Measurements from ENCODE around the gene ETV3.

The ETV3 gene

GRCh38 chr1:157140063-157140588 lies 1.9 kb upstream of the ETV3 start:
- in situ Hi-C loops (cut with HindIII; ENCODE audit: low sequenced_read_pairs), result no loop called here

DNA sequence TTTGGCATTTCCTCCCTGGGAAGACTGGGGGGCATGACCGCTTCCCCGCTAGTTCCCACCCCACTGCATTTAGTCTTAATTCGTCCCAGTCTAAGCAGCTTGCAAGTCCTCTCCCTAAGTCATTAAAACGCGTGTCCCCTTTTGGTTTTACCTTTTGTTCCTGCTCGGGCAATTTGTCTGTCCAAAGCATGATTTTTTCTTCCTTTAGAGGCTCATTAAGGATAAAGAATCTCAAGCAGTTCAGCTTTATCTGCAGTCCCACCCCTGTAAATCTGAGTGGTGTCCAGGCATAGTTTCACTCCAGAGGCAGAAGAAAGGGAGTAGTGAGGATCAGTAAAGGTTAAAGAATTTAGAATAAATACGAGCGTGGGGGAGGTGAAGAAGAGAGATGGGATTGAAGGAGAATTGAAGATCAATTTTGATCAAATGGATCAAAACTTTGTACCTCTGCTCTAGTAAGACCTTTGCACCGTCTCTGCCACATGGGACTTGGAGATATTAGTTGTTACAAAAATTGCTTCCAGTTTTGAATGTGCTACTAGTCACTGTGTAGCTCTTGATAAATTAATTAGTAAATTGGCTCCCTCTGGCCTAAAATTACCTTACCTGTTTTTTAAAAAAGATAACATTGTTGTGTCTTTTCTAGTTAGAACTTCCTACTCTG lies 989 bp upstream of the ETV3 start:
- in situ Hi-C loops (cut with HindIII; ENCODE audit: low sequenced_read_pairs), result no loop called here

- in situ Hi-C loops (cut with HindIII; ENCODE audit: low sequenced_read_pairs), result no loop called here
Observed at GRCh38 chr1:157137408-157138219, 581 bp downstream of the ETV3 start.

DNA sequence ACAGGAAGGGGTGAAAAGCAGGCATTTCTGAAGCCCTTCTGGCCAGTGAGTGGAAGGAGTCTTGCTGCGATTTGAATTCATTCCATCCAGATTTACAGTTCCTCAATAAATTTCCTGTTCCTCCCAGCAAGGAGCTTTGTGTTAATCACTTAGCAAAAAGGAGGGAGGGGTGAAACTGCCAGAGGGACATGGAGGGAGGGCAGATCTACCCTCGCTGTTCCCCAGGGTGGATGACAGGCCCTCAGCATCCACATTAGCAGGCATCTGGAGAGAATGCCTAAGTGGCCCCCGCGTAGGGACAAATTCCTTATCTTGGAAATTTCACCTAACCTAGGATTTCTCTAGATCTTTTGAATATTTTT lies 1.2 kb downstream of the ETV3 start:
- in situ Hi-C loops (cut with HindIII; ENCODE audit: low sequenced_read_pairs), result no loop called here

- in situ Hi-C loops (cut with HindIII; ENCODE audit: low sequenced_read_pairs), result no loop called here
Observed at GRCh38 chr1:157136133-157136532, 2.1 kb downstream of the ETV3 start.

DNA sequence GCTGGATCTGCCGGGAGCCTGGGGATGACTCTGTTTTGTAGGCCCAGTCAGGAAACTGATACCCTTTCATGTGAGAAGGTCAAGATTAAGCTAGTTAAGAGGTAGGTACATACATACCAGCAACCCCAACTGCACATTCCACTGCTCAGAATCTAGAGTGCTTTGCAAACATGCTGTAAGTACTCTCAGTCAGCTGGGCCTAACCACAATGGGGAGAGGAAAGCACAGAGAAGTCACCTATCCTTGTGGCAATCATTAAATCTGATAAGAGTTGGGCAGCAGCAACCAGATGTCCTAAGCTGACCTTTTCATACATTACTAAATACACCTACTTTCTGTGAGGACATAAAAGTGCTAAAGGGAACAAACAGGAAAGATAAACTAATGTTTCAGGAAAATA lies 2.5 kb downstream of the ETV3 start:
- in situ Hi-C loops (cut with HindIII; ENCODE audit: low sequenced_read_pairs), result no loop called here

- in situ Hi-C loops (cut with HindIII; ENCODE audit: low sequenced_read_pairs), result no loop called here
Observed at GRCh38 chr1:157135070-157135469, 3.1 kb downstream of the ETV3 start.

DNA sequence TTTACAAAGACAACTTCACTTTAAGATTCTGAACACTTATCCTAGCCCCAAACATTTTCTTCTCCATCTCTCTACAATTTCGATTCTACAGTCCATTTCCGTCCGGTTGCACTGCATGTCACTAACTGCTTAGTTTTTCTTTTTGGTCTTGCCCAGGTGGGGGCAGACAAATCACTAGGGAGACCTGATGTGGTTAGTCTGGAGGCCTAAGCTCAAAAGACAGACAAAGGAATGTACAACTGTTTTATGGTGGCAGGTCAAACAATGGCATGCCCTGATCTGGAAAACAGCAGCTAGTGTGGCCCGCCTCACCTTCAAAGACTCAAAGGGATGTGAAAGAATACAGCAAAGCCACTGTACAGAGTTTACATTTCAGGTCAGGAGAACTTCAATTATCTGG lies 3.8 kb downstream of the ETV3 start:
- in situ Hi-C loops (cut with HindIII; ENCODE audit: low sequenced_read_pairs), result no loop called here

DNA sequence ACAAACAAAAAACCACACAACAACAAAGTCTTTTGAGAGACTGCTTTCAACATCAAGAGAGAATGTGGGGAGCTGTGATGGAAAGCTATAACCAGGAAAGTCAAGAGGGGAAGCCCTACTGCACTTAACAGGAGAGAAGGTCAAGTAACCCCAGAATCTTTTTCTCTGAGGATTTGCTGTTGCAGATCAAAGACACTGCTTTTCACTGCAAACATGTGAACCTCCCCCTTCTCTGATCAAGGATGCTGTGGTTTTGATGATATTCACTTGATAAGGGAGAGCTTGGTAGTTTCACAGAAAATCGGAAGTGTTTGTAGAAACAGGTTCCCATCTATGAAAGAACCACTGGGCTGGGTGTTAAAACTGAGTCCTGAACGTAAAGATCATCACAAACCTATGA lies 4.8 kb downstream of the ETV3 start:
- in situ Hi-C loops (cut with HindIII; ENCODE audit: low sequenced_read_pairs), result no loop called here

DNA sequence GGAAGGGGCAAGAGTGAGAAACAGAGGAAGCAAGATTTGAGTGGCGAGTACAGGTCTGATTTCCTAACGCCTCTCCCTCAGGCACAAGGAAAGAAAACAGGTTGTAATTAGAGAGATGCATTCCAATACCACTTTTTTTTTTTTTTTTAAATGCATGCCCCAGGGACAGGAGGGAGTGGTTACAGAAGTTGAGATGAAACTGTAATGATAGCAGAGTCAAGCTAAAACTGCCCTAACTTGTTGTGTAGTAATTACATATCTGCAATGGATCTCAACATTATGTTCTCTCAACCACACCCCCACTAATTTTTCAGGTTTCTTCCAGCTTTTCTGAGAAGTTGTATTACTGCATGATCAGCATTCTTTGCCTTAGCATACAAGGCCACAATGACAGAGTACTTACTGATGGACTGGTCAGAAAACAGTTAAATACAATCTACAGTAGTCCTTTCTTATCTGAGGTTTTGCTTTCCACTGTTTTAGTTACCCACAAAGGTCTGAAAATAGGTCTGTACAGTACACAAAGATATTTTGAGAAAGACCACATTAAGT lies 5.5 kb downstream of the ETV3 start:
- in situ Hi-C loops (cut with HindIII; ENCODE audit: low sequenced_read_pairs), result no loop called here

DNA sequence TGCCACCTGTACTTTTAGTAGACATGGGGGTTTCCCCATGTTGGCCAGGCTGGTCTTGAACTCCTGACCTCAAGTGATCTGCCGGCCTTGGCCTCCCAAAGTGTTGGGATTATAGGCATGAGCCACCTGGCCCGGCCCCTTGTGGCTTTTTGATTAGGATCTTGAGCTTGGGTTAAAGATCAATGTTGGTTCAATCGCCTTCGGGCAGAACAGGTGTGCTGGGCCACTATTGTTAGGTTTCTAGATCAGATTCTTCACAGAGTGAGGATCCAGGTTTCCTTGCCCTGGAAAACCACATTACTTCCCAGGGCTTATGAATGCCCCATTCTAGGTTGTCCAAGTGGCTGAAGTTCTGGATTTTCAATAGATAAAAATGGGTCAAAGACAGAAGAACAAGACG lies 6.1 kb downstream of the ETV3 start:
- in situ Hi-C loops (cut with HindIII; ENCODE audit: low sequenced_read_pairs), result no loop called here

GRCh38 chr1:157131281-157131680 lies 6.9 kb downstream of the ETV3 start:
- in situ Hi-C loops (cut with HindIII; ENCODE audit: low sequenced_read_pairs), result no loop called here

DNA sequence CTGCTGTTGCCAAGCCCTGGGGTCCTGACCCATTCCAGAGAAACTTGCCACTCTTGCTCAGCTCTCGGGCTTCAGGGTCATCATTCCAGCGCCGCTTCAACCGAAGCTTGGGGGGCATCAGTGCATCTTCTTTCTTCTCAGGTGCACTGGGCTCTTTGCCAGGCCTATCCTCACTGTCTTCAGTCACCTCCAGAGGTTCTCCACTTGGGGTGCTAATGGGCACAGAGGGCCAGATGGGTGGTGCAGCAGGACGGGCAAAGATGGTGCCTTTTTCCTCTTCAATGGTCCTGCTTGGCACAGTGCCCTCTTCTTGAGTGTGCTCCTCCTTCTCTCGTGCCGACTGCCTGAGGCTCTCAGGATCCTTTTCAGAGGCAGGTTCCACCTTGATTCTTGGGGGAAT lies 13.3 kb downstream of the ETV3 start:
- in situ Hi-C loops (cut with HindIII; ENCODE audit: low sequenced_read_pairs), result no loop called here

DNA sequence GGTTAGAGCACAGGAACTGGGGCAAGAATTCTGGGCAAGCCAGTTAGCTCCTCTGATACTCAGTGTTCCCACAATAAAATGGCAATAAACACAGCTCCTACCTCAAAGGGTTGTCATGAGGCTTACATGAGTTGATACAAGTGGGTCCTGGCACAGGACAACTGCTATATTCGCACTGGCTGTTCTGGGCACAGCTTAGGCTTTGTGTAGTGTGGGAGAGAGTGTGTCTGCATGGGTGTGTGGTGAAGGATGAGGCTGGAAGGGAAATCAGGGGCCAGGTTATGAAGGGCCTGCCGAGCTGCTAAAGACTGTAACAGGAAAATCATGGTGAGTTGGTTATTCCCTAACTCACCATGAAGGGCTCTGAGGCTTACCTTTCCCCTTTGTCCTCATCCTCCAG lies 18.7 kb downstream of the ETV3 start:
- in situ Hi-C loops (cut with HindIII; ENCODE audit: low sequenced_read_pairs), result no loop called here

GRCh38 chr1:157119008-157119407 lies 19.2 kb downstream of the ETV3 start:
- in situ Hi-C loops (cut with HindIII; ENCODE audit: low sequenced_read_pairs), result no loop called here

DNA sequence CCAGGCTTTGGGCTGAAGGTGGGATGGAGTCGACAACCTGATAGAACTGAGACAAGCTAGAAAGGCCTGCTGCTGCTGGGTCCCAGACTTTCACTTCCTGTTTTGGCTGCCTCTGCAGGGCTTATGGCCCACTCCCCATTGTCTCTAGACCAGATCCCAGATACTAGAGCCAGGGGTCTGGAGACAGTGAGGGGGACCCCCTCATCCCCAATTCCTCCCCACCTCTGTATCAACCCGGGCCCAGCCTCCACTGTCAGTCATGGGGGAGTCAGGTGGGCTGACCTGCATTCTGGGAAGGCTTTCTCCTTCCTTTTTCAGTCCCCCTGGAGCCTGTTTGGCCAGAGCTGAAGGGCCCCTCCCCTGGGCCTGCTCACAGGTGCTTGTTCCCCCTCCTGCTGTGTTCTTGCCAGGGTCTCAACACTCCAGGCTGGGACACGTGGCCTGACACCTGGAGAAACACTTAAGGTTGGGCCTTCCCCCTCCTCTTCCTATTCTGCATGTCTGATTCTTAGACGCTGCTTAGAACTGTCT lies 20.6 kb downstream of the ETV3 start:
- in situ Hi-C loops (cut with HindIII; ENCODE audit: low sequenced_read_pairs), result no loop called here

- in situ Hi-C loops (cut with HindIII; ENCODE audit: low sequenced_read_pairs), result no loop called here
Observed at GRCh38 chr1:157116737-157117103, 21.5 kb downstream of the ETV3 start.

GRCh38 chr1:157115851-157116736 lies 22.1 kb downstream of the ETV3 start:
- in situ Hi-C loops (cut with HindIII; ENCODE audit: low sequenced_read_pairs), result no loop called here

DNA sequence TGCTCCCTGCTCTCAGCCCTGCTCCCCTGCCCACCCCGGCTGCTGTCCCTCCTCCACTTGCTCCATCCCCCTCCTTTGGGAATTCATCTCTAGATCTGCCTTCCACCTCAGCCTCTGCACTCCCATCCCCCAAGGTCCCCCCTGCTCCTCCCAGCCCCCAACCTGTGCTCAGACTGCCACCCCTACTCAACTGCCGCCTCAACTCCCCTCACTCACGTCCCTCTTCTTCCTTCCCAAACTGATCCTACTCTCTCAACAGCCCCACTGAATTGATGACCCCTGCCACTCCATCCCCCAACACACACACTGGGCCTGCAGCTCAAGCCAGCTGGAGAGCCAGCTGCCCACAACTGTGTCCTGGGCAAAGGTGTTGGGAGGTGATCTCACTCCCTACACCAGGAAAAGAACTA lies 22.8 kb downstream of the ETV3 start:
- in situ Hi-C loops (cut with HindIII; ENCODE audit: low sequenced_read_pairs), result no loop called here

DNA sequence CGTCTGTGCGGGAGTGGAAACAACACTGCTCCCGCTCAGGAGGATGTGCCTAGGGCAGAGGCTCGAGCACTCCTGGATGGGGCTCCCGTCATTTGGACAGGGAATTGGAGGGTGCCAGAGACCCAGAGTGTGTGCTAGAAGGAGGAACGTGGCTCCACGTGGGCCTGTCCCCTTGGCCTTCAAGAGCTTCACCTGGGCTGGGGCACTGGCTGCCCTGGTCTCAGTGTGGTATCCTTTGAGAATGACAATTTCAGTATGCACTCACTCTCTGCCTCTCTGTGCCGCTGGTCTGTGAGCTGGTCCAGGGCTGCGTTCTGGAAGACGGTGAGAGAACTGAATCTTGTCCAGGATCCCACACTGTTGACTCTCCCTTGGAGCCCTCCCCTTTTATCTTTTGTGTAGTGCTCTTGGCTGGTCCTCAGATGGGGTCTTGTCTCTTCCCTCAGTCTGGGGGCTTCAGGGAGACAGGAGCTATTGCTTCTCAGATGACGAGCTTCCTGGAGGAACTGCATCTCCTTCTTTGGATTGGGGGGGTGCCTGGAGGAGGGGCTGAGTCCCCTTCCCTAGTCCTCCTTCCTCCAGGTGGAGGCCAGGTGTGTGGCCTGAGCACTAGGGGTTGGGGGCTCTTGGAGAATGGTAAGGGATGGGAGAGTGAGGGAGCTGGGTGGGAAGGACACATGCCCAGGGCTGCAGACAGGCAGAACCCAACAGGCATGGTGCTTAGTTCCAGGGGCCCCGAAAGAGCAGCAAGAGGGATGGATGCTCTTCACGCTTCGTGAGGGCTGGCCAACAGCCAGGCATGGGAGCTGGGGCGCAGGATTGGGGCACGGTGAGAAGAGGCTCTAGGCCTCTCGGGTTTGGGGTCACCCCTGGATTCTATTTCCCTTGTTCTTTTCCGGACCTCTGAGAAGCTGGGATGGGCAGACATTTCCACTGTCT lies 23.7 kb downstream of the ETV3 start:
- in situ Hi-C loops (cut with HindIII; ENCODE audit: low sequenced_read_pairs), result no loop called here
